Measurements from ENCODE around the gene SPTBN1.

DNA sequence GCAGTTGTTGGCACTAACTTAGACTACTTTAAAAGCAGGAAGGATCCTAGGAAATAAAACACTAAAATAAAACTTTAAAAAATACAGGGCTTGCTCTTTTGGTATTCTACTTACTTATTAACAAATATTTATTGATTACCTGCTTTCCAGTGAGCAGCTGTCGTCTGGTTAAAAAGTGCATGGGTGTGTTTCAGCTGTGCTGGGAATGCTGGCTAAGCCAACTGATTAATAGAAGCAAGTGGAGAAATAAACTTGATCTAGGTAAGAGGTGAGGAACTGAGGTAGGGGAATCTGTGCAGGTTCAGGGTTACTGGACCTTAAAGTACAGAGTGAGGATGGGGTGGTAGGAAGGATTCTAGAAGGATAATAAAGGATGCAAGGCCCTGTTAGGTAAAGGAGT, 110.8 kb downstream of the SPTBN1 start:
- TF ChIP-seq CSDC2 (CRISPR knock-in tag; IDR thresholded peaks at IDR 0.05): no peak
- TF ChIP-seq, protein P1, sequence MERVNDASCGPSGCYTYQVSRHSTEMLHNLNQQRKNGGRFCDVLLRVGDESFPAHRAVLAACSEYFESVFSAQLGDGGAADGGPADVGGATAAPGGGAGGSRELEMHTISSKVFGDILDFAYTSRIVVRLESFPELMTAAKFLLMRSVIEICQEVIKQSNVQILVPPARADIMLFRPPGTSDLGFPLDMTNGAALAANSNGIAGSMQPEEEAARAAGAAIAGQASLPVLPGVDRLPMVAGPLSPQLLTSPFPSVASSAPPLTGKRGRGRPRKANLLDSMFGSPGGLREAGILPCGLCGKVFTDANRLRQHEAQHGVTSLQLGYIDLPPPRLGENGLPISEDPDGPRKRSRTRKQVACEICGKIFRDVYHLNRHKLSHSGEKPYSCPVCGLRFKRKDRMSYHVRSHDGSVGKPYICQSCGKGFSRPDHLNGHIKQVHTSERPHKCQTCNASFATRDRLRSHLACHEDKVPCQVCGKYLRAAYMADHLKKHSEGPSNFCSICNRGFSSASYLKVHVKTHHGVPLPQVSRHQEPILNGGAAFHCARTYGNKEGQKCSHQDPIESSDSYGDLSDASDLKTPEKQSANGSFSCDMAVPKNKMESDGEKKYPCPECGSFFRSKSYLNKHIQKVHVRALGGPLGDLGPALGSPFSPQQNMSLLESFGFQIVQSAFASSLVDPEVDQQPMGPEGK (CRISPR knock-in tag; IDR thresholded peaks at IDR 0.05; ENCODE audit: borderline replicate concordance): no peak
